Measurements from ENCODE around the gene GIMAP7.
"Not testable (repeated sequence)": the region's sequence is repeated elsewhere in the genome, so short reads cannot be mapped to it uniquely, and the experiment has no call there.

The GIMAP7 gene

GRCh38 chr7:150515248-150516147, 826 bp downstream of the GIMAP7 start:
- no peak for DNase-seq

GRCh38 chr7:150516956-150517745, 2.5 kb downstream of the GIMAP7 start:
- DNase-seq = no peak

- DNase-seq = no peak
Observed at GRCh38 chr7:150519310-150519709, 4.6 kb downstream of the GIMAP7 start.

GRCh38 chr7:150520145-150520544, 5.5 kb downstream of the GIMAP7 start:
- DNase-seq = no peak

GRCh38 chr7:150522931-150523330, 8.3 kb downstream of the GIMAP7 start:
- not testable (repeated sequence) for DNase-seq

GRCh38 chr7:150524018-150524417, 9.3 kb downstream of the GIMAP7 start:
- DNase-seq = no peak

GRCh38 chr7:150531704-150532103, 17.0 kb downstream of the GIMAP7 start:
- DNase-seq = no peak

GRCh38 chr7:150538259-150538658, 23.6 kb downstream of the GIMAP7 start:
- DNase-seq = no peak

- DNase-seq = no peak
Observed at GRCh38 chr7:150553163-150553562, 38.5 kb downstream of the GIMAP7 start.

GRCh38 chr7:150556521-150557138, 42.0 kb downstream of the GIMAP7 start:
- DNase-seq = no peak

GRCh38 chr7:150560486-150560885, 45.8 kb downstream of the GIMAP7 start:
- DNase-seq = no peak

GRCh38 chr7:150562919-150563318, 48.2 kb downstream of the GIMAP7 start:
- no peak for DNase-seq

- DNase-seq = no peak
Observed at GRCh38 chr7:150564006-150564405, 49.3 kb downstream of the GIMAP7 start.

- no peak for DNase-seq
Observed at GRCh38 chr7:150564566-150564965, 49.9 kb downstream of the GIMAP7 start.

- DNase-seq = no peak
Observed at GRCh38 chr7:150565239-150565638, 50.6 kb downstream of the GIMAP7 start.

- no peak for DNase-seq
Observed at GRCh38 chr7:150566123-150566522, 51.5 kb downstream of the GIMAP7 start.

- DNase-seq = no peak
Observed at GRCh38 chr7:150566572-150566971, 51.9 kb downstream of the GIMAP7 start.

GRCh38 chr7:150567169-150567568, 52.5 kb downstream of the GIMAP7 start, which contains the start of gene GIMAP4:
GIMAP4 (plus strand) TSS chr7:150567390; CDS start chr7:150569902, 2,512 bp downstream.
- DNase-seq = no peak

- DNase-seq = no peak
Observed at GRCh38 chr7:150567871-150568301, 53.2 kb downstream of the GIMAP7 start.

GRCh38 chr7:150568714-150569113, 54.0 kb downstream of the GIMAP7 start:
- no peak for DNase-seq

GRCh38 chr7:150569245-150569955, 54.7 kb downstream of the GIMAP7 start:
- no peak for DNase-seq
